GM23248 (cell line): Measurements from ENCODE around the gene UBE2L3. TPM values are rescaled to one million over a fixed set of nuclear protein-coding genes. Genes with fewer than 3 reads are reported as not detected.
"Not testable (repeated sequence)": the region's sequence is repeated elsewhere in the genome, so short reads cannot be mapped to it uniquely, and the experiment has no call there.

ENCODE experiments used
- DNase-seq: peaks from one replicate; pipeline ENCODE4 v3.0.0-alpha.2; 2015
- H2AFZ ChIP-seq: fragments of 200-600 bp; sonication (generic); 2 replicates; pipeline ENCODE4 v1.6.1; 2016; ENCODE audit warnings: antibody characterized with exemption
- H3F3A ChIP-seq: fragments of 200-600 bp; sonication (generic); 2 replicates; pipeline ENCODE4 v1.6.1; 2016; ENCODE audit warnings: mild to moderate bottlenecking, antibody characterized with exemption, mixed run types; ENCODE audit not compliant: insufficient read depth
- H3K27ac ChIP-seq: fragments of 200-600 bp; sonication (generic); 2 replicates; pipeline ENCODE4 v1.5.1; 2016; ENCODE audit warnings: mild to moderate bottlenecking
- H3K27me3 ChIP-seq: fragments of 200-600 bp; sonication (generic); replicated peaks from 2 replicates; pipeline ENCODE4 v1.6.1; 2016; ENCODE audit warnings: mild to moderate bottlenecking; ENCODE audit not compliant: insufficient read depth
- H3K36me3 ChIP-seq: fragments of 200-600 bp; sonication (generic); 2 replicates; pipeline ENCODE4 v1.6.1; 2016; ENCODE audit warnings: low read depth, mild to moderate bottlenecking
- H3K4me1 ChIP-seq: fragments of 200-600 bp; sonication (generic); 2 replicates; pipeline ENCODE4 v1.6.1; 2016; ENCODE audit warnings: mild to moderate bottlenecking; ENCODE audit not compliant: insufficient read depth
- H3K4me2 ChIP-seq: fragments of 200-600 bp; sonication (generic); one replicate; pipeline ENCODE4 v1.6.1; 2016; ENCODE audit warnings: mild to moderate bottlenecking; ENCODE audit not compliant: unreplicated experiment
- H3K4me3 ChIP-seq: fragments of 200-600 bp; sonication (generic); 2 replicates; pipeline ENCODE4 v1.5.1; 2016; ENCODE audit warnings: mild to moderate bottlenecking
- H3K79me2 ChIP-seq: fragments of 200-600 bp; sonication (generic); 2 replicates; pipeline ENCODE4 v1.6.1; 2016; ENCODE audit warnings: mild to moderate bottlenecking; ENCODE audit not compliant: insufficient read depth
- H3K9ac ChIP-seq: fragments of 200-600 bp; sonication (generic); 2 replicates; pipeline ENCODE4 v1.6.1; 2016; ENCODE audit warnings: mild to moderate bottlenecking
- H3K9me2 ChIP-seq: fragments of 200-600 bp; sonication (generic); 2 replicates; pipeline ENCODE4 v1.6.1; 2016; ENCODE audit warnings: mixed run types, mild to moderate bottlenecking, moderate library complexity; ENCODE audit not compliant: insufficient read depth
- H3K9me3 ChIP-seq: fragments of 200-600 bp; sonication (generic); one replicate; pipeline ENCODE4 v1.6.1; 2017; ENCODE audit warnings: low read depth
- H4K20me1 ChIP-seq: fragments of 200-600 bp; sonication (generic); 2 replicates; pipeline ENCODE4 v1.6.0; 2016; ENCODE audit not compliant: insufficient read depth
- WGBS, 2 experiments: methylation state at CpG; one replicate each; pipeline ENCODE4 v1.1.6; 2015 to 2017; ENCODE audit warnings: low lambda C conversion rate in 2 of 2, low coverage in 1 of 2; ENCODE audit errors: missing lambda C conversion rate in 2 of 2; 5-methylcytosine and 5-hydroxymethylcytosine counted together
- in situ Hi-C: fragments of 300-500 bp; cut with MboI; formaldehyde crosslinking; loops from 2 replicates; pipeline ENCODE4 v1.15.0; 2020
- polyA plus RNA-seq: library from polyadenylated mRNA; unstranded; fragments of >200 nt; fragmentation: Nextera tagmentation; extraction: Ambion mirVana; gene quantifications from 2 replicates; pipeline ENCODE4 v1.2.1, GENCODE V29; 2016
- total RNA-seq: library from RNA; depleted of rRNA; stranded (reverse); fragments of >200 nt; shearing (Covaris generic); gene quantifications from 2 replicates; pipeline ENCODE4 v1.2.3, GENCODE V29; 2014

UBE2L3 gene
- total and polyA plus RNA-seq, 2 experiments from 2014 or later, result 57.2 to 115 TPM

DNA sequence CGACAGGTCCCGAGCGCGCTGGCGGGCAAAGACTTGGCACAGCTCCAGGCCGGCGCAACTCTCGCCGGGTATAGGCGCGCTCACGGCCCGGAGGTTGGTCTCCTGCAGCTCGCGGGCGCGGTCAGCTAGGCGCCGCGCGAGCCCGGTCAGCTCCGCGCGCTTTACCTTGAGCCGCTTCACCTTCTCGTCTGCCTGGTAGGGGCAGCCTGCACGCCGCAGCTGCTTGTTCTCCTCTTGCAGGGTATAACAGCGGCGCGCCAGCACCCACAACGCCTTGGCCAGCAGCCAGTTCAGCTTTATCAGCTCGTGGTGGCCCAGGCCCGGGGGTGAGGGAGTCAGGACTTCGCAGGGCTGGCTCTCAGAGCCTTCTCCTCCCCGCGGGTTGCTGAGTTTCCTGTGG is 18.0 kb upstream of the UBE2L3 start:
- H3K36me3 ChIP-seq, H3K4me3 ChIP-seq, H3K9me3 ChIP-seq, H4K20me1 ChIP-seq, H3F3A ChIP-seq, H3K4me1 ChIP-seq, H2AFZ ChIP-seq, H3K27ac ChIP-seq, DNase-seq, H3K9me2 ChIP-seq, H3K9ac ChIP-seq, H3K4me2 ChIP-seq, H3K79me2 ChIP-seq, H3K27me3 ChIP-seq, in situ Hi-C loops: not testable (repeated sequence)
- no CpG with 5 or more reads among the region's 38 CpGs for WGBS, 2 experiments

DNA sequence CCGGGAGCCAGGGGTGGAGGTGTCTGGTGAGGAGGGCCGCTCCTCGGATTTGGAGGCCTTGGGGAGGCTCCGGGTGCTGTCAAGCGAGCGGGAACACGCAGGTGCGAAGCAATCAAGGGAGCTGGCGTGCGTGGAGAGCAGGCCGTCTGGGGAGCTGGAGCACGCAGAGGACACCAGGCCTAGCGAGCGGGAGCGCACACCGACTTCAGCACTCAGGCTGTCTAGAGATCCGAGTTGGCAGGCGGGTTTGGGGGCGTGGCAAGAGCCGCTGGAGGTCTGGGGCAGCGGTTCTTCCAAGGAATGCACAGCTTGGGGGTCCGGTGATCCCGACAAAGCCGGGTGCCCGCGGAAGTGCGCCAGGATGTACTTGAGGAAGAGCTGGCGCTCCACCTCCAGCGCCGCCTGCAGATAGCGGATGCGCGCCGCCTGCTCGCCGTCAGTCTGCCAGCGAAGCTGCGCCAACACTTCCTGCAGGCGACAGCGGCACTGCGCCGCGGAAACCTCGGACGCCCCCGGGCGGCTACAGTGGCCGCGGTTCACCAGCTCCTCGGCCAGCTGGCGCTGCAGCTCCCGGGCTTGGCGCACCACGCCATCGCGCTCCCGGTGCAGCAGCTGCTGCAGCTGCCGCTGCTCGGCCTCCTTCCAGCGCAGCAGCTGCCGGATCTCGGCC is 17.4 kb upstream of the UBE2L3 start:
- DNase-seq, H3K9me2 ChIP-seq, H3K27ac ChIP-seq, H3K4me3 ChIP-seq, H3K4me2 ChIP-seq, H3F3A ChIP-seq, H3K79me2 ChIP-seq, H3K9me3 ChIP-seq, H3K4me1 ChIP-seq, H2AFZ ChIP-seq, H4K20me1 ChIP-seq, H3K27me3 ChIP-seq, H3K9ac ChIP-seq, H3K36me3 ChIP-seq: not testable (repeated sequence)
- in situ Hi-C loops, result loop anchor here (25.0 kb wide), 1 partner anchor 463 kb away; no protein-coding TSS in a partner anchor
- no CpG with 5 or more reads among the region's 62 CpGs for WGBS, 2 experiments

DNA sequence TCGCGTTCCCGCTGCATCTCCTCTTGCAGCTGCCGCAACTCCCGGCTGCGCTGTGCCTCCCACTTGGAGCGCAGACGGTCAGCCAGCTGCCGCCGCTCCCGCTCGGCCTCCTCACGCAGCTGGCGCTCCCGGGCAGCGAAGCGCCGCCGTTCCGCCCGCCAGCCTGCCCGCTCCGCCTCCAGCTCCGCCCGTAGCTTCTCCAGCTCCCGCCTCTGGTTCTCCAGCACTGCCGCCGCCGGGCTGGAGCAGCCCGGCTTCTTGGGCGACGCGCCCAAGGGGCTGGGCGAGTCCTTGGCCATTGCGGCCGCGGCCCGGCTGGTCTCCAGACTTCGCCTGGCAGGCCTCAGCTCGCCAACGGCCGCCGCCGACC is 16.9 kb upstream of the UBE2L3 start:
- no CpG with 5 or more reads among the region's 44 CpGs for whole genome bisulfite sequencing, 2 experiments

DNA sequence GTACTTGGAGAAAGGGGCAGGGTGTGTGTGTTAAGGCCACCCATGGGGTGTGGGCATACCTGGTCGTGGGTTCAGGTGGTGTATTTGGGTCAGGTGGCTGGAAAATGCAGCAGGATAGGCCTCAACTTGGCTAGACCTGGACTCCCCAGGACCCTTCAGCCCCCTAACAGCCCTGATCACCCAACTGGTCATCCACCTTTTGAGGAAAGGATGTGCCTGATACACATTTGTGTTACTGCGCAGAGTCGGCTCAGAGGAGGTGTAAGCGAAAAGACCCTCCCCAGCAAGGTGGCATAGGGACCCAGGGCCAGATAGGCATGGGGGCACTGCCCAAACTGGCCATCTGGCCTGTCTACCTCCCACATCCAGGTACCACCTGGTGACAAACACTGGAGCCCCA is 16.2 kb upstream of the UBE2L3 start, which contains the start of gene RIMBP3C:
Gene RIMBP3C, minus strand, starts transcription at position 101 of the 400 bp plus-strand sequence. CDS start 485 bp downstream, outside the sequence.
- not testable (repeated sequence) for H2AFZ ChIP-seq, H3K79me2 ChIP-seq
- no CpG with 5 or more reads among the region's 4 CpGs for WGBS, 2 experiments

More for the DNA sequence above, 16.9 kb upstream of the UBE2L3 start:
- not testable (repeated sequence) for H3K79me2 ChIP-seq, DNase-seq, H3K36me3 ChIP-seq, H3K27ac ChIP-seq, H3K4me2 ChIP-seq, H3K9me3 ChIP-seq, H3K4me1 ChIP-seq, H4K20me1 ChIP-seq, H3K9me2 ChIP-seq, H3K9ac ChIP-seq, H3F3A ChIP-seq, H3K4me3 ChIP-seq, H3K27me3 ChIP-seq, H2AFZ ChIP-seq
- in situ Hi-C loops, result loop anchor here (25.0 kb wide), 1 partner anchor 463 kb away; no protein-coding TSS in a partner anchor

DNA sequence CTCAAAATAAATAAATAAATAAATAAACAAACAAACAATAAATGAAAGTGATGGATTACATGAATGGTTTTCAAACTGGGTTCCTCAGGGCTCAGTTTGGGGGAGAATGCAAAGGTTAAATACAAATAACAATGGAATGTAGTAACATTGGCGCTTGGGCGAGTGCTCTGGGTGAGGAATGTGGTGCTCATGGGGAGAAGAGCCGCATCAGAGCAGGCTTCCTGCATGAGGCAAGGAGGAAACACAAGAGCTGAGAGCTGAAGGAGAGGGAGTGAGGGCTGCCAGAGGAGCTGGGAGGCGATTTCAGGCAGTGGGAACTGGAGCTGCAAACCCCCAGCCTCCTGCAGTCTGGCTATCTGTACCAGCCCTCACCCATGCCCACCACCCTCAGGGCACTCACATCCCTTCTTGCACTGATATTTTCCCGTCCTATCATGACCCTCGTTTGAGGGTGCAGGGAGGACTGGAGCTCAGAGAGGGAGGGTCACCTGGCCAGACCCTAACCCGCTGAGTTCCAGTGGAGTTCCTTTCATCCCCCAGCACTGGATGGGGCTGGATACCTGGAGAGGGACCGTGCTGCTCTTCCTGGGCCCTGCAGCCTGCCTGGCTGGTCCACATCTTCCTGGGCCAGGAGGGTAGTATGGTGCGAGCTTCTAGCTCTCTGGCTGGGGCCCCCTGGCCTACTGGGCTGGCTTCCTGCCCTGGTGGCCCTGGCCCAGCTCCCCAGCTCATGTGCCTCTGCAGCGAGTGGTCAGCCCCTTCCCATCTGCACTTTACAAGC is 8.0 kb upstream of the UBE2L3 start:
- H3K79me2 ChIP-seq, H3F3A ChIP-seq, H3K9me2 ChIP-seq, H3K36me3 ChIP-seq, H3K4me1 ChIP-seq, H4K20me1 ChIP-seq, DNase-seq, H2AFZ ChIP-seq, H3K4me2 ChIP-seq, H3K9ac ChIP-seq, H3K9me3 ChIP-seq, H3K4me3 ChIP-seq, H3K27ac ChIP-seq, H3K27me3 ChIP-seq: not testable (repeated sequence)
- 45 to 53% methylated on average over 6 to 7 of the region's 10 CpGs for WGBS, 2 experiments
- in situ Hi-C loops, result loop anchor here (25.0 kb wide), 1 partner anchor 472 kb away; no protein-coding TSS in a partner anchor

More for the DNA sequence above, 16.2 kb upstream of the UBE2L3 start, which contains the start of gene RIMBP3C:
- H3K27me3 ChIP-seq, H3F3A ChIP-seq, H3K4me2 ChIP-seq, H3K36me3 ChIP-seq, H3K9ac ChIP-seq, H3K27ac ChIP-seq, H3K4me3 ChIP-seq, H3K9me2 ChIP-seq, H3K4me1 ChIP-seq, H4K20me1 ChIP-seq, H3K9me3 ChIP-seq, DNase-seq: not testable (repeated sequence)
- in situ Hi-C loops, result loop anchor here (25.0 kb wide), 1 partner anchor 464 kb away; no protein-coding TSS in a partner anchor

DNA sequence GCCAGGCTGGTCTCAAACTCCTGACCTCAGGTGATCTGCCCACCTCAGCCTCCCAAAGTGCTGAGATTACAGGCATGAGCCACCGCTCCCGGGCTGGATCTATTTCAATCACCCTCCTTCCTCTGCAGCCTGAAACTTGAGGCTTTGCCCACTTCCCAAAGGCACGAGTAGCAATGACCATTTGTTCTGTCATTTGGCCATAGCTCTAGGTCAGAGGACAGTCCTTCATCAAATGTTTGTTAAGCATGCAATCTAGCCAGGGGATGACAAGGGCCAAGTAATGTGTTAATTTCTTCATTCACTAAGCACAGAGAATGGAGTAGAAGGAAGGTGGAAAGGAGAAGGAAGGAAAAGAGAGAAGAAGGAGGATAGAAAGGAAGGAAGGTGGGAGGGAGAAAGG is 6.9 kb upstream of the UBE2L3 start:
- not testable (repeated sequence) for H3K36me3 ChIP-seq, H3K4me2 ChIP-seq, H3K9me2 ChIP-seq, H3K4me3 ChIP-seq, H3K27me3 ChIP-seq, H3K9ac ChIP-seq, DNase-seq, H3K79me2 ChIP-seq, H3K4me1 ChIP-seq, H4K20me1 ChIP-seq, H3K27ac ChIP-seq, H2AFZ ChIP-seq, H3F3A ChIP-seq, H3K9me3 ChIP-seq
- 9 to 10% methylated on average over 1 of the region's 3 CpGs for WGBS, 2 experiments
- in situ Hi-C loops, result loop anchor here (25.0 kb wide), 1 partner anchor 473 kb away; no protein-coding TSS in a partner anchor
